PC-3 (cell line): ENCODE measurements around the gene MCAT.

Source experiments
- CTCF ChIP-seq: fragments of 300-600 bp; sonication (generic); conservative IDR thresholded peaks from 2 replicates; pipeline ENCODE4 v1.5.1; 2017; ENCODE audit warnings: antibody characterized with exemption, low read depth, mild to moderate bottlenecking, low read length
- EZH2 ChIP-seq: fragments of 300-600 bp; sonication (generic); IDR thresholded peaks from one replicate; pipeline ENCODE4 v1.6.1; 2017; ENCODE audit warnings: antibody characterized with exemption, mild to moderate bottlenecking, low read length; ENCODE audit not compliant: unreplicated experiment

GRCh38 chr22:43110444-43110926 is 32.7 kb downstream of the MCAT start, which contains the start of gene BIK:
- TF ChIP-seq CTCF (no peak), EZH2 (no peak)
